GM18873 (cell line): ENCODE measurements around the gene CAPN2.
"Not testable (repeated sequence)": the region's sequence is repeated elsewhere in the genome, so short reads cannot be mapped to it uniquely, and the experiment has no call there.

Experiments
- ATAC-seq: cut with Tn5 transposase; IDR thresholded peaks from one replicate; pipeline ENCODE4 v1.9.1; 2021; ENCODE audit warnings: mild to moderate bottlenecking, moderate library complexity, moderate number of reproducible peaks; ENCODE audit not compliant: unreplicated experiment, low FRiP score

Gene CAPN2

DNA sequence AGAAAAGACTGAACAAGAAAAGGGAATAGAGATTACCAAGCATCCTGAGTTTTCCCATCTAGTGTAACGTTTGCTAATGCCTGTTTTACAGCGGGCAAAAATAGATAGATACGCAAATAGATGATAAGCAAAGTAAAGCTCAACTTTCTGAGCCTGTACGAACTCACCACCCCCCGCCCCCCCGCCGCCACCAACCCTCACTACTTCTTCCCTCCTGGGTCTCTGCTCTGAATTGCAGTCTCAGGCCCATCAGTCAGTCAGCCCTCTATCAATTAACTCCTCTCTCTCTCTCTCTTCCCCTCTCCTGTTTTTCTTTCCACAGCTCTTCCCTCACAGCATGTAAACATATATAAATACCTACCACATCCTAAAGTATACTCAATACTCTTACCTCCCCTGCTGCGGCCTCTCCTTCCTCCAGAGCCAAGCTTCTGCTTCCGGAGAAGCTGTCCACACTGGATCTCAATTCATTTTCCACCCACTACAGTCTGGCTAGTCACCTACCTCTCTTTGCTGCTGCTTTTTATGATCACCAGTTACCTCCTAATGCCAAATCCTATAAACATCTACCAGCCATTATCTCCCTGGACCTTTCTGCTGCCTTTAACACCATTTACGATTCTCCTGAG, 64.6 kb downstream of the CAPN2 start:
- no peak for ATAC-seq

DNA sequence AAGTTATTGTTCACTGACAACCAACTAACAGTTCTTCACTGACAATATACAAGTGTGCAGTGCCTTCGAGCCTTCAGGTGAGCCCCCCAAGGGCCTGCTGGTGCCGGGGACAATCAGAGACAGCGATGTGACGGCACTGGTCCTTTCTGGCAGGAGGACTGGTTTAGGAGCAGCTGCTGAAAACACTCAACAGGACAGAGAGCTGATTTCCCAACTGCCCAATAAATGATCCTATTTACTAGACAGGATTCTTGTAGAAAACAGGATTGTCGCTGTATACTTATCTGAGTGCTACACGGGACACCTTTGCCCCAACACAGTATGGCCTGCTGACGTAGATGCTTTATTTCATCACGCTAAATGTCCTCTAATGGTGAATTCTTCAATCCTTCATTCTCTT, 68.0 kb downstream of the CAPN2 start:
- ATAC-seq, result no peak

DNA sequence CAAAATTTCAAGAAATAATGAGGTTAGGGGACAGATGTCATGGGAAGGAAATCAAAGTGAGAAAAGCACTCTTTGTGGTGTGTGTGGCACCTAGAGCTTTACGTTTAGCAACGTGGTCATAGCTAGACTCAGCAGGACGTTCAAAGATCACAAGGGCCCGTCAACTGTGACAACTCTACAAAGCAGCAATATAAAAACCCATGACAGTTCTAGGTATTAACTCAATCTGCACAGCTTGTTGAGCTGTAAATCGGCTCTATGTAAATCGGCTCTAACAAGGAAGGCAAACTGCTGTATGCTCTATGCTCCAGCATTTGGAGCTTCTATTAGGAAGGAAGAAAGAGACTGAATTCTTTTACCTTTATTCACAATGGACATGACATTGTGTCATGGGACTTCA, 68.6 kb downstream of the CAPN2 start:
- ATAC-seq, result no peak

DNA sequence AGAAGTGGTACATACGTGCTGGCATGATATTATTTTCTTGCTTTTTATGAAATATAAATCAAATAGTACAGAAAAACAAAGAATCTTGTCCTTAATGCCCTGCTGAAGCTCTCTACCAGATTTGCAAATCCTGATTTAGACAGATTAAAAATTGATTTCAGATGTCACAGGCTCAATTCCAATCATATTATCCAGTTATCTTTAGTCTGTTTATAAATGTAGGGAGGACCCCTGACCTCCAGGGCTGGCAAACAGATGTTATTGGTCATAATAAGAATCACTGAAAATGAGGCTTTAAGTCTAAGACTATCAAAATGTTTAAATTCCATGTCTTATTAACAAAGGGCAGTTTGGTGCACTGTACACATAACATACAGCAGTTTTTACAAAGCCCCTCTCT, 71.3 kb downstream of the CAPN2 start:
- ATAC-seq, result no peak

DNA sequence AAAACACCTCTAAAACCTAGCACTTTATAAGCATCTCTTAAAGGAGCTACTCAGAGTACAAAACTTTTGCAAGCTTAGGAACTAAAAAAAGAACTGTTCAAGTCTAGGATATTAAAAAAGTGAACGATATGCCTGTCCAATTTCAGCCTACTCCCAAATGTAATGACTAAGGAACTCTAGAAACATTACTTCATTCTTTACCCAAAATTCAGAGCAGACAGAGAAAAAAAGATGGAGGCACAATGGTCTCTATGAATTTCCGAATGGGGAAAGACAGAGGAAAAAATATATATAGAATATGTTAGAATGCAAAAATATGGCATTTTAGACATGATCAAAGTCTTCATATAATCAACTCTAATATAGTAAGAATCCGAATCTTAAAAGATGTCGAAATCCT, 72.2 kb downstream of the CAPN2 start:
- no peak for ATAC-seq

DNA sequence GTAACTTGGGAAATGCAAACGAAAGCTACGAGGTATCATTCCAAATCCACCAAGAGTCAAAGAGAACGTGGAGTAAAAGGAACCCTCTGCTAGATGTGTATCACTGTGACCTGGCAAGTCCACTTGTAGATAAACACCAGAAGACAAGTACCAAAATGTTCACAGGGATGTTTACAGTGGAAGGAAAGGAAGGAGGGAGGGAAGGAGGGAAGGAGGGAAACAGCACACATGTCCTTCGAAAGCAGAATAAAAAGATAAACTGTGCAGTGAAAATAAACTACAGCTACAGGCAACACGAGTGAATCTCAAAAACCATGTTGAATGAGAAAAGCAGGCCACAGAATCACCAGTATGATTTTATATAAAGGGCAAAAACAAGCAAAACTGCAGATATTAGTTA, 73.5 kb downstream of the CAPN2 start:
- ATAC-seq, result no peak

DNA sequence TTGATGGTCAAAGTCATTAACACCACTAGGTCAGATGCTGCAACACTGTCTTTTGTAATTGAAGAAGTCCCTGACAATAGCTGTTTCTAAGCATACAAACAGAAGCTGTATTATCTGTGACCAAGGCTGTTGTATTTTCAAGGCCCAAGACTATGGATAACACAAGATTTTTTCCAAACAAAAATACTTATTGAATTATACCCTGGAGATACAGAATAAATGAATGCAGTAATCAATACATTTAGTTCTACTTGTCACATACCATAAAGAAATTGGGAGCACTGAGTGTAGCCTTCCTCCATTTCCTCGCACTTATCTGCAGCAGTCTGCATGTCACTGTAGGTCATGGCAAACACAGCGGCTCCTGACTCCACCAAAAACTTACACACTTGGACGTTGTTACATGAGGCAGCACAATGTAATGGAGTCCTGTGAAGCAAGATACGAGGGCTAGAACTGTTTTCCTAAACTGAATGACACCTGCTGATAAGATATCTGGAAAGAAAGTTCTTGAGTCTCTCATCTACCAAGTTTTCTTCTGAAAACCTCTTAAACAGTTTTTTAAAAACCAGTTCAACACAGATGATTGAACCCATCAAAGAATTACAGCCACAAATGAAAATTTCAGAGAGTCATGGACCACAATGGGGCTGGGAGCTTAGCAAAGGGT, 76.5 kb downstream of the CAPN2 start:
- ATAC-seq, result no peak

DNA sequence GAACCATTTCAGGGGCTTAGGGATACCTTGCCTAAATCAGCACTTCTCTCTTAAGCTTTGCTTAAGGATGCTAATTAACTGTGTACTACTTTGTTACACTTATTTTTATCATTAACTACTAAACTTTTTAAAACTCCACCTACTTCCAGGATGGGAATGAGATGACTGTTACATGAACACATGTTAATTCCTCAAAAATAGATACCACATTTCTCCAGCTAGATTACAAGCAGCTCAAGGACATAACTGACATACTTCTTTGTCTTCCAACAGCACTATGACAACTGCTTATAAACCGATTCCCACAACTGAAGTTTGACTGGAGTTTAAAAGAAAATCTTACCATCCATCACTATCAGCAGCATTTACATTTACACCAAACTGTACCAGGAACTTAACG, 79.7 kb downstream of the CAPN2 start:
- ATAC-seq, result no peak

DNA sequence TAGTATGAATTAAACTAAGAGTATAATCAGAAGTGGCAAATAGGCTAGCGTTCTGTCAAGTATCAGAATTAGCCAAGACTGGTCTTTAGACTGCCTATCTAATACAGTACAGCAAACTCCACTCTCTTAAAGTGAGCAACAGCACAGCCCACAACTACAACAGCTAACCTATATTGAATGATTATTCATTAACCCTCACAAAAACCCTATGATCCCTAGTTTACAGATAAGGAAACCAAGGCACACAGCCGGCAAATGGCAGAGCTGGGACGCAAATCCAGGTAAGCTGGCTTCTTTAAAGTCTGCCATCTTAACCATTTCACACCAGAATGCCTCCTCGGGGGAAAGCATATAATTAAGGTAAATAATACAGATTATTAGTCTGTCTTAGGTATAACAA, 81.4 kb downstream of the CAPN2 start:
- no peak for ATAC-seq

DNA sequence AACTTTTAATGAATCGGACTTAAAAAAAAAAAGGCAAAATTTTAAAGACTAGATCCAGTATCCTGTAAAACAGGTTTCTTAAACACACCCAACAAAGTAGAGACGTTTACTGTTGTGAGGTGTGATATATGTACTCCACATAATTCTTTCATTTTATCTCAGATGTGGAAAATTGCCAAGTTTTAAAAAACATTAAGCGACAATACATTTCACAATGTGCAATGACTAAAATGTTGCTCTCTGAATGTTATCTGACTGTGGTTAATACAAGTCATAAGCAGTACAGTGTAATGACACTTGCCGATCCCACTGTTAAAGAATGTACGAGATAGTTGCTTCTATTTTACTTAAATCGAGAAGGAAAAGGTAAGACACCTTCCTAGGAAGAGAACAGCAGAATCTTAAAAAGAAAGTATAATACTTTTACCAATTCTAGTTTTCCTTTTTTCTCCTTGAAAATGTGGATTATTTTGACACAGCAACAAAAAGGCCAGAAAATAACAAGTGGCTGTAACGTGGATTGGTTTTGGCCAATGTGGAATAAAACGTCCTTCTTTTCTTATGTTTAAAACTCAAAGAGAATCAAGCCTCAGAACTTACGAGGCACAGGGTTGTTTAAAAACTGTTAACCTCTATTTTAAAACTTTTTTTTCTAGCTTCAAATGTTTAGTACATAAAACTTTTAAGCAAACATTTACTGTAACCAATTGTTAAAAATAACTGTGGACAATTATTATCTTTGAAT, 82.0 kb downstream of the CAPN2 start:
- ATAC-seq, result no peak

DNA sequence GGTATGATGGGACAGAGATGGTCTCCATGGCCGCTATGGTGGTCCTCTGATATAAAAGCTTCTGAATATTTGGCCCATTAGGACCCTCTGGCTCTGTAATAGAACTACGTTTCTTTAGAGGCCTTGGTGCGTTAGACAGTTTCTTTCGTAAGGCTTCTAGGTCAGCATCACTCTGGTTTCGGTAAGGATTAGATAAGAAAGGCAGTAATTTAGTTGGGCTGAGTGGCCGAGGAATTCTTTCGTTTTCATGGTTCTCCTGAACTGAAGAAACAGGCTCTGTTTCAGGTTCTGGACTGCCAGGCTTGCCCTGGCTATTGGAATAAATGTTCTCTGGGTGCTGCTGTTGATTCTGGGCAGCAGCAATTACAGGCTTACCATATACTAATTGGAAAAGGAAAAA, 83.9 kb downstream of the CAPN2 start:
- ATAC-seq, result no peak

DNA sequence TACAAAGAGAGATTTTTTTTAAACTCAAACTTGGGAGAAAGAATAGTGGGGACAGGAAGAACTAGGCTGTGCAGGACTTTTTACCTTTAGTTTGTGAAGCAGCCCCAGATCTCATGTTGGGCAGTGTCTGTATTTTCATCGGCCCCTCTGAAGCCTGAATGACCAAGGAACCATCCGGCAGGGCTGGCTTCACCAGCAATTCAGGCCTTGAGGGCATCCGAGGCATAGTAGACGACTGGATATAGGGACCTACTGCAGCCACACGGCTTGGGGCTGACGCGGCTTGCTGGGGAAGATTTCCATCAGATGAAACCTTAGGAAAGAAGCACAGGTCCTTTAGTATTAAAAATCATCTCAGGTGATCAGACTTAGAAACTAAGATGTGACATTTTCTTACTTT, 89.7 kb downstream of the CAPN2 start:
- no peak for ATAC-seq

DNA sequence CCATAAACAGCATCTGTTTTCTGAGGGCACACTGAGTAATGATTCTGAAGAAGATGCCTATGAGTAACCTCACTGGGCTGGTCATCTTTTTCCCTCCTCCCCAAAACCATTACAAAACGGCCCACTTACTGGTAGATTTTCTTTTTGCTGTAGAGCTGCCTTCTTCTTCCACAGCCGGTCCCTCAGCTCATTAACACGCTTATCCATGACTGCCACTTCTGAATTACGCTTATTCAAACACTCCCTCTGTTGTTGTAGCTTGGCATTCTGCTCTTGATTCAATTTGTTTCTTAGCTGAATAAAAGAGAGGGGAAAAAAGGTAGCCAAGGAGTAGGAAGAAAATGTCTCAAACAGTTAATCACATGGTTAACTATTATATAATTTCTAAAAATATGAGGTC, 90.3 kb downstream of the CAPN2 start:
- ATAC-seq, result no peak

DNA sequence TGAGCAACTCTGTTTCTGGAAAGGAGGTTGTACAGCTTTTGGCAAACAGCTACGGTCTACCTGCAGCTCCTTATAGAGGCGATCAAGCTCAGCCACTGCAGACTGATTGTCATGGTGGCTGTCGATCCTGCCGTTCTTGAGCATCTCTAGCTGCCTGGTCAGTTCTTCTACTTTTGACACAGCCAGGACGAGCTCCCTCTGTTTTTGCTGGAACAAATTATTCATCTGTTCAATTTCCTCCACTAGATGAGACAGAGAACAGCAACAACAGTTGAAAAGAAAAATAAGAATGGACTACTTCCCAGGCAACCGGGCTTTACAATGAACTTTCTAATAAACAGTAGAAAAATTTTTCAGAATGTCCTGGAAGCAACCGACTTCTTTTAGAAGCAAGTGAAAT, 90.9 kb downstream of the CAPN2 start:
- ATAC-seq, result no peak

DNA sequence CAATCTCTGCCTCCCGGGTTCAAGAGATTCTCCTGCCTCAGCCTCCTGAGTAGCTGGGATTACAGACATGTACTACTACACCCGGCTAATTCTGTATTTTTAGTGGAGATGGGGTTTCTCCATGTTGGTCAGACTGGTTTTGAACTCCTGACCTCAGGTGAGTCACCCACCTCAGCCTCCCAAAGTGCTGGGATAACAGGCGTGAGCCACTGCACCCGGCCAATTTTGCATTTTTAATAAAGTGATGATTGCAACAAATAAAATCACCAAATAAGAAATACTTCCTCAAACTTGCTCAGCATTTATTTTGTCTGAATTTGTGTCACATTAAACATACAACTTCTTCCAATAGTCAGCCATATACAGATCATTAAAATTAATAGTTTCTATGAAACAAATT, 97.6 kb downstream of the CAPN2 start:
- not testable (repeated sequence) for ATAC-seq

DNA sequence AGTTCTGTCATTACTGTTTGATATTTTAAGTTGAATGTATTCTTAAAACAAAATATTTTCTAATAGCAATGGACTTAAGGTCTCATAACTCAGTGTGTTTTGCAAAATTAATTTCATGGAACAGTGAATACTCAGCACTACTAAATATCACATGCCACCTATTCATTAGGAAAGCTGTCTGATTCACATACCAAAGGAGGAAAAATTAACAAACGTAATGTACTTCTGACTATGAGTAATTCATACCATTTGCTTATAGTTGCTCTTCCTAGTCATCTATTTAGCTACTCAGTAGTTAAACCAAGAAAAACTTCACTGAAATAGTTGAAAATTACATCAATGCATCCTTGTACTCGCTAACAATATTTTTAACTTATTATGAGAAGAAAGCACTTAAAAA, 98.2 kb downstream of the CAPN2 start:
- ATAC-seq, result no peak

DNA sequence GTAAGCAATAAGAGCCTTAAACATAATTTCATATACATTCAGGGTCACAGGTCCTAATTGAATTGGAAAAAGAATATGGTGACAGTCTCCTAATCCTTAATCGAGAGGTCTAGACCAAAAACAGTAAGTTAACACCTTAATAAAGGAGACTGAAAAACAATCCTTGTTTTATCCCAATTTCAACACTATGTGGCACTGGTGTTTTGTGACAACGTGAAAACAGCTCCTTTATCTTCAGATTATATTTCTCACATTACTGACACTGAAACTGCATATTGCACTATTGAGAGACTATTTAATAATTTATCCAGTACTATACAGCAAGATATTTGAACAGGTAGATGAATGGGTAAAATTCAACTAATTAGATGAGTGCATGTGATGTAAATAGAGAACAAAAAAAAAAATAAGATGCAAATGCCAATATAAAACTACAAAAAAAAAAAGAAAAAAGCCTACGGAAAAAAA, 99.3 kb downstream of the CAPN2 start:
- no peak for ATAC-seq

DNA sequence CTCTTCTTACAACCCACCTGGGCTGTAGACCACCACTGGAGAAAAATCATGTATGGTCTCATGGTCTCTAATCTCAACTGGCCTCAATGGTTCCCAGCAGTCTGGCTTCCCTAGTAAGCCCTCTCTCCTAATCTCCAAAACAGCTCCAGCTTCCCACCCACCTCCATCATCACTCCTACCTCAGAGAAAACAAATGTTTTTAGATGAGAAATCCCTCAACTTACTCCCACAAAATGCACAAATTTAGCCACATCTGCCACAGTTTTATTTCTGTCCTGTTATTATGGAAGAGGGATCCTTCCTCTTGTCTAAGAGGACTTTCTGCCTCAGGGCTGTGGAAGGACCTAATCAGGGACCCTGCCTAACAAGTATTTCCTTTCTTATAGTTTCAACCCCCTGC, 101.3 kb downstream of the CAPN2 start:
- ATAC-seq, result no peak

DNA sequence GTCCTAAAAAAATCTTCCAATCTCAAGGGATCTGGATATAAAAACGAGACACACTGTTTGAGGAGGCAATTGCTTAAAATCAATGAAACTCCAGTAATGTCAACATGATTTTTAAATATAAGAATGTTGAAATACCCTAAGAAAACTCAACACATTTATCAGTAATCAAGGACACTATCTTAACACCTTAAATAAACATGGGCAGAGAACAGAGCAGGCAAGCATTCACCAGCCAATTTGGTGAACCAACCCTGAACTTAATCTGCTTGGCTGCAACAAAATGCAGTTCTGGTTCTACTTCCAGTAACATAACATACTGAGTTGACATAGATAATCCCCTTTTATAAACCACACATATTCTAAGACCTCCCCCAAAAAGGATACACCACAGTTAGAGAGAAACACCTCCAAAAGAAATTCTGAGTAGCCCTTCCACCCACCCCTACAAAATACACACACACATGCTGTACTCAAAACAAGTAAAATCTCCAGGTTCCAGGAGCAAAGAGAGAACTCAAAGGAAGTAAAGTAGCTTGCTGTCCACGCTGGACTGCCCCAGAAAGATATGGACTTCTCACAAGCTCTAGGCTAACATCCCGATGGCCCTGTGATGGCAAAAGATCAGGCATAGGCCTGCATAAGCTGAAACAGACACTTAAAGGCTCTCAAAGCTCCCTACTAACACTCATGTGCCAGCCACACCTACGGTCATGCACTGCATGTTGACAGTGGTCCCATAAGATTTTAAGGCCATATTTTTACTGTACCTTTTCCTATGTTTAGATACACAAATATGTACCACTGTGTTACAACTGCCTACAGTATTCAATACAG, 102.9 kb downstream of the CAPN2 start:
- ATAC-seq, result no peak

DNA sequence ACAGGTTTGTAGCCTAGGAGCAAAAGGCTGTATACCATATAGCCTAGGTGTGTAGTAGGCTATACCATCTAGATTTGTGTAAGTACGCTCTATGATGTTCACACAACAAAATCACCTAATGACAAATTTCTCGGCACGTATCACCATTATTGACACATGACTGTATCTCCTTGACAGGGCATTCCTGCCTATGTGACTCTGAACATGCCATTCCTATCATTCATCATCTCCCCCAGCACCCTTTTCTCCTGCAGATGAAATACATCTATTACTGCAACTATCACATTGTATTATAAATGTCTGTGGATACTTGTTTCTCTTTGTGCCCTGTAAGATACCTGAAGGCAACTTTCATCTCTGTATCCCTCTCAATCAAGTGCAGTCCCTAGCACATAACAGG, 103.5 kb downstream of the CAPN2 start:
- no peak for ATAC-seq

DNA sequence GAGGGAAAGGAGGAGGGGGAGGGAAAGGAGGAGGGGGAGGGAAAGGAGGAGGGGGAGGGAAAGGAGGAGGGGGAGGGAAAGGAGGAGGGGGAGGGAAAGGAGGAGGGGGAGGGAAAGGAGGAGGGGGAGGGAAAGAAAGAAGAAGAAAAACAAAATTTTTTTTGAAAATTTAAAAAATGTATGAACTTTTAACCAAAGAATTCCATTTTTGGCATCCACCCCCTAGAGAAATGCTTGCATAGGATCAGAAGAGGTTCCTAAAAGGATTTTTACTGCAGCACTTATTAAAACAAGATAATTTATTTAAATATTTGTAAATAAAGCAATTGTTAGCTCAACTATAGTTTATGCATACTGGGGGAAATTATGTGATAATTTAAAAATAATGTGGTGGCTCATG, 104.9 kb downstream of the CAPN2 start:
- ATAC-seq, result not testable (repeated sequence)
